ENCODE results near the gene TP73. TPM values are rescaled to one million over a fixed set of nuclear protein-coding genes. Genes with fewer than 3 reads are reported as not detected.

Gene TP73
- total RNA-seq, 2 donors from 2014 or later, result 0.26 to 13.5 TPM

DNA sequence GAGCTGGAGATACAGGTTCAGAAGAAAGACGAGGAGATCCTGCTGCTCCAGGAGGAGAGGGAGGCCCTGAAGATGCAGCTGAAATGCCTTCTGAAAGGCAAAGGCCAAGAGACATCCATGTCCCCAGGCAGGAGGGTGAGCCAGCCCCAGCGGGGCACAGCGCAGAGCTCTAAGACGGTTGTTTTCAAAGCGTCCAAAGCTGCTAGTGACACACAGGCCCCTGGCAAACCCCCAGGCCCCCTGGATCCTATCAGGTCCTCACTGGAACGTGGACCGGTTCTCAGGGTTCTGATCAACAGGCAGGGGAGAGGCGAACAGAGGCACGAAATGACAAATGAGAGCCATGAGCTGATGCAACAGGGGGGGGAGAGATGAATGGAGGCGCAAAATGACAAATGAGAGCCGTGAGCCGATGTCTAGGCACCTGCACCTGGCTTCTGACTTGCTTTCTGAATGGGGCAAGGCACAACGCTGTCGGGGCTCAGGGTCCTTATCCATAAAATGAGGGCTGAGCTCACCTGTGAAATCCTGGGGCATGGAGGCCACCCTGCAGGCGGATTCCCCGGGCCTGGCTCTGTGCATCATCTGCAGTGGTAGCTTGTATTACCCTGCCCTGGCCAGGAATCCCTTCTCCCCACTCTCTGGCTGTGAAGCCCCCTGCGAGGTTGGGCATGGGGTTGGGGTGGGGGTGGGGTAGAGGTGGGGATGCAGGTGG, 109.1 kb downstream of the TP73 start:
- intact Hi-C loops (cut with DNase I), result no loop called here
- 67 to 75% methylated on average over 14 to 15 of the region's 17 CpGs for WGBS, 2 donors
- H3K4me3 ChIP-seq, result no peak overlapping the region
- no peak for DNase-seq
- H3K4me1 ChIP-seq, result no peaks in the 10 kb centered on the region
- no peaks in the 10 kb centered on the region for H3K9me3 ChIP-seq
- no peak for ATAC-seq
- no peak for TF ChIP-seq CTCF (IDR thresholded peaks at IDR 0.05)
- TF ChIP-seq POLR2A (IDR thresholded peaks at IDR 0.05), result no peak
- no peak overlapping the region for H3K27ac ChIP-seq
- no peaks in the 10 kb centered on the region for H3K36me3 ChIP-seq (replicated peaks in 1 of 2; ENCODE audit: insufficient read depth in 1 of 2, low read depth in 2 of 2)
- no peaks in the 10 kb centered on the region for H3K27me3 ChIP-seq

- Histone ChIP-seq H3K4me1 (peaks cover 5% of the 10 kb centered on the region), H3K4me3 (no peak overlapping the region), H3K9me3 (no peaks in the 10 kb centered on the region), H3K36me3 (replicated peaks in 1 of 2; ENCODE audit: insufficient read depth in 1 of 2, low read depth in 2 of 2) (no peaks in the 10 kb centered on the region), H3K27me3 (no peaks in the 10 kb centered on the region), H3K27ac (no peak overlapping the region)
- TF ChIP-seq CTCF (IDR thresholded peaks at IDR 0.05), result no peak
- no peak for TF ChIP-seq POLR2A (IDR thresholded peaks at IDR 0.05)
- DNase-seq (no peak), ATAC-seq (no peak)
- 40 to 69% methylated on average over 1 to 15 of the region's 15 CpGs for WGBS, 2 donors
- intact Hi-C loops (cut with DNase I), result no loop called here
Observed at GRCh38 chr1:3762151-3762872, 110.0 kb downstream of the TP73 start.

- intact Hi-C loops (cut with DNase I), result no loop called here
- Histone ChIP-seq H3K27ac (no peak overlapping the region), H3K4me3 (no peak overlapping the region), H3K9me3 (no peaks in the 10 kb centered on the region), H3K36me3 (replicated peaks in 1 of 2; ENCODE audit: insufficient read depth in 1 of 2, low read depth in 2 of 2) (no peaks in the 10 kb centered on the region), H3K4me1 (peaks cover 11% of the 10 kb centered on the region), H3K27me3 (no peaks in the 10 kb centered on the region)
- 72 to 75% methylated on average over 11 to 12 of the region's 12 CpGs for WGBS, 2 donors
- DNase-seq (no peak), ATAC-seq (no peak)
- TF ChIP-seq CTCF (IDR thresholded peaks at IDR 0.05), result no peak
- TF ChIP-seq POLR2A (IDR thresholded peaks at IDR 0.05), result no peak
Observed at GRCh38 chr1:3762873-3763228, 110.5 kb downstream of the TP73 start.

GRCh38 chr1:3763351-3764125, 111.2 kb downstream of the TP73 start:
- Histone ChIP-seq H3K4me1 (peaks cover 17% of the 10 kb centered on the region), H3K27me3 (no peaks in the 10 kb centered on the region), H3K36me3 (replicated peaks in 1 of 2; ENCODE audit: insufficient read depth in 1 of 2, low read depth in 2 of 2) (no peaks in the 10 kb centered on the region), H3K4me3 (no peak overlapping the region), H3K9me3 (no peaks in the 10 kb centered on the region), H3K27ac (no peak overlapping the region)
- TF ChIP-seq CTCF (IDR thresholded peaks at IDR 0.05) (no peak), POLR2A (IDR thresholded peaks at IDR 0.05) (no peak)
- 55 to 60% methylated on average over 13 to 23 of the region's 31 CpGs for WGBS, 2 donors
- intact Hi-C loops (cut with DNase I), result no loop called here
- DNase-seq (no peak), ATAC-seq (no peak)
